Measurements from ENCODE around the gene WBP1L.
A peak's percentile ranks its signal among the peaks of the same experiment; 100 is the strongest.
"Not testable (repeated sequence)": the region's sequence is repeated elsewhere in the genome, so short reads cannot be mapped to it uniquely, and the experiment has no call there.

WBP1L gene

DNA sequence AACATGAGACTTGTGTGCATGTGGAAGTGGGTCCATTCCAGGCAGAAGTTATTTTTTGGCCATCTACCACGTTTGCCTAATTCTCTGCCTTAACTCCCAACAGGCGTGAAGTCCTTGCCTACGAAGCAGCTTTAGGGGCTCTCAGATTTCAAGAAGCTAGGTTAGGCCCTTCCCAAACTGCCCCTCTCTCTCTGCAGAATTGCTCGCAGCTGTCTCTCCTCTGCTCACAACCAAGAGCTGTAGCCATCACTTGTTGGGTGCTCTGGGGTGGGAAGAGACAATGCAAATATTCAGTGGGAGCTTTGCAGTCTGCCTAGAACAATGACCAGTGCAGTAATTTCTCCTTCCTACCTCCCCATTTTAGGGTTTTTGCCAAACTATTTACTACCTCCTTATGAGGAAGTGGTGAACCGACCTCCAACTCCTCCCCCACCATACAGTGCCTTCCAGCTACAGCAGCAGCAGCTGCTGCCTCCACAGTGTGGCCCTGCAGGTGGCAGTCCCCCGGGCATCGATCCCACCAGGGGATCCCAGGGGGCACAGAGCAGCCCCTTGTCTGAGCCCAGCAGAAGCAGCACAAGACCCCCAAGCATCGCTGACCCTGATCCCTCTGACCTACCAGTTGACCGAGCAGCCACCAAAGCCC lies 68.6 kb downstream of the WBP1L start:
- no peak for DNase-seq (ENCODE audit: low read depth)

DNA sequence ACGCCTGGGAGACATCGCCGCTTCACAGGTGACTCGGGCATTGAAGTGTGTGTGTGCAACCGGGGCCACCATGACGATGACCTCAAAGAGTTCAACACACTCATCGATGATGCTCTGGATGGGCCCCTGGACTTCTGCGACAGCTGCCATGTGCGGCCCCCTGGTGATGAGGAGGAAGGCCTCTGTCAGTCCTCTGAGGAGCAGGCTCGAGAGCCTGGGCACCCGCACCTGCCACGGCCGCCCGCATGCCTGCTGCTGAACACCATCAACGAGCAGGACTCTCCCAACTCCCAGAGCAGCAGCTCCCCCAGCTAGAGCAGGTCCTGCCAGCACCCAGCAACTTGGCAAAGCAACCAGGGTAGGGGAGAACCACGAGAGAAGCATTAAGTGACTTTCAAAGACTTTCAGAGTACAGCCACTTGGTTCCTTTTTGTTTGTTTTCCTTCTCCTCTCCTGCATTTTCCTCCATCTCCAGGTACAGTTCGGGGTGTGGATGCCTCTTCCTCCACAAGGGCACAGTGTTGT lies 69.3 kb downstream of the WBP1L start:
- DNase-seq (ENCODE audit: low read depth), result no peak

DNA sequence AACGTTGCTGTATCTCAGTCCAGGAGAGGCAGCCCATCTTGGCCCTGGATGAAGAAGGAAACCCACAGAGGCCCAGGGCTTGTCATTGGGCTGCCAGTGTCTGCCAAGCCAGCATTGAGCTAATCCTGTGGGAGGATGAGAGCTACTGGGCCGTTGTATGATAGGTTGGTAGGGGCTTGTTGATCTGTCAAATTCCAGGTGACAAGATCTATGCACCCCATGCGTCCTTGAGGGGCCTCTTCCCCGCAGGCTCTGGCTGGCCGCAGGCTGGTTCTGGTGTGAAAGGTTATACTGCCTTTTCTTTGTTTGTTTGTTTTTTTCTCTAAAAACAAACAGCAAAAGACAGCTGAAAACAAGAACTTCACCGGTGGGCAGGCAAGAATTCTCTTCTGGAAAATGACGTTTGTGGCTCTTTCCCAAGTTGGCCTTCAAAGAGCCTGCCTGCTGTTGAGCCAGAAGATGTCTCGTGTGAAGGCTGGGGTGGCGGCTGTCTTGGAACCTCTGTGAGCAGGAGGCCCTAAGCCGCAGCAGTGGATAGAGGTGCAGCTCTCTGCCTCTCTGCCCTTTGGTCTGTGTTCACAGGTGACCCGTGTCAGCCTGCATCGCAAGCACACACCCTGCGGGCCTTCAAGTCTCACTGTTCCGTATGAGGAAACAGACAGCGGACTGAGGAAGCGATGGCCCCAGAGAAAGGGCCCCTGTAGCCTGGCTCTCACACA lies 70.1 kb downstream of the WBP1L start:
- DNase-seq (ENCODE audit: low read depth), result no peak

DNA sequence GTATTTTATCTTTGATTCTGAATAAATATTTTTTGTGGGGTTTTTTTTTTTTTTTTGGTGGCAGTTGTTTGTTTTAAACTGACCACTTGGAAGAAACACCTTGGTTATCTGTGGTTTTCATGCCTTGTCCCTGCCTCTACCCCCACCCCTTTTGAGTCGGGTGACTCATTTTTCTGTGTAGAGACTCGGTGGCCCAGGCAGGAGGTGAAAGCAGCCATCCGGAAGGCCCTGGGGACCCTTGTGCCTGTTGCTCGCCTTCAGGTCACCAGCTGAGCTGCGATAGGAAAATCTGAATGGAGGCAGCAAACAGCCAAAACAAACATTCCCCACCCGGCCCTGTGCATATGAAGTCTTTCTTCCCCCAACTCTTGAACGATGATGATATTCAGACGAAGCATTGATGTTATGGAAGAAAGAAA lies 70.7 kb downstream of the WBP1L start:
- DNase-seq (ENCODE audit: low read depth), result no peak

DNA sequence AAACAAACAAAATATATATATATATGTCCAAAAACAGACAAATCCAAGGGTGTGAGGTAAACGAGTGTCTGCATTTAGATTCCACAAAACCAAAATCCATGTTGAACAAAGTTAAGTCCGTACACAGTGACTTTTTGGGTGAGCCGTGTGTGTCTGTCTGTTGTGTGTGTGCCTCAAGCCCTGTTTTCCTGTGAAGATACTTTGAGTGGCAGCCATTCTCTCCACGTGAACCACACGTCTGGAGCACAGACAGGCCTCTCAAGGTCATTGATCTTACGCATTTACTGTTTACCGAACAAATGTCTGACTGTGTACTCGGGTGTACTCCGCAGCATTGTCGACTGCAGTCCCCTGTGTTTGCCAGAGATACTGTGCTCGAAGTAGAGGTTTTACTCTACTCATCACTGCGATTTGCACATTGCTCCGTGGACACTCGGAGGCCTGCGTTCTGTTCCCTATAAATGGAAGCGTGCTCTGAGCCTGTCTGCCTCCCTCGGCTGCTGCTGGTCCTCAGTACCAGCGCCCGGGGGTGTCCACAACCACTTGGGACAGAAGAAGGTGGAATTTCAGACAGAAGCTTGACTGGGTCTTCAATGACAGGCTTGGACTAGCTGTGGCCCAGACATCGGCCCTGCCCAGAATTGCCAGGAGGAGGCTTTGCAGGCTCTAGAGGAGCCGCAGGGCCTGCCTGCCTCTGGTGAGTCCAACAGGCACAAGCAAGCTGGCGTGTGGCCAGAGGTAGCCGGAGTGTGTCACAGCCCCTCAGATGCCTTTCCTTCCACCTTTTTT lies 71.3 kb downstream of the WBP1L start:
- no peak for DNase-seq (ENCODE audit: low read depth)

DNA sequence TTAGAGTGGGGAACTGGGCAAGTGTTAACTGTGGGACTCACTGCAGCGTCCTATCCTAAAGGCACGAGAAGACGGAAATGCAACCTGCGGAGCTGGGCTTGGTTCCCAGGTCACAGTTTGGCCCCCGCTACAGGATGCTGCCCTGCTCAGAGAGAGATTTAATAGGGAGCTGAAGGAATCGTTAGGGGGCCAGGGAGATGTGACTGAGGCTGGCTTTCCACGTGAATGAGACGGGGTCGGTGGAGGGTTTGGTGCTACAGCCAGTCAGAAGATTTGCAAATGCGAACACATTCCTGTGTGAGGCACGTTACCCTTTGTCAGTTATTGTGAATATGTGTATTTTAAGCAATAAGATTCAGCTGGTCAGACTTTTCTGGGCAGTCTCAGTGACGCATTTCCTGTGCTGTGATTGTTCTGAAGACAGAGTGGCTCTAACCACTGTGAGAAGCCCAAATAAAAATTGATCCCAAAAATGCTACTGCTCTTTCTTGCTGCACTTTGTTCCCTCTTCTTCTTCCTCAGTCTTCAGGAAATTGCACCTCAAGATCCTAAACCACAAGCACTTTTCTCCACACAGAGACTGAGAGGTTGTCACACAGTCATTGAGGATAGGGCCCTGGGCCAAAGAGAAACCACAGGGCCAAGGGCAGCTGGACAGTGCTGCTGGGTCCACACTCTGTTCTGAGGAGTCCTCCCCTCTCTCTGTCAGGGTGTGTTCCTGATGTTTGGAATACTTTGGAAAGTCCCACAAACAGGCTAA lies 72.2 kb downstream of the WBP1L start:
- no peak for DNase-seq (ENCODE audit: low read depth)

DNA sequence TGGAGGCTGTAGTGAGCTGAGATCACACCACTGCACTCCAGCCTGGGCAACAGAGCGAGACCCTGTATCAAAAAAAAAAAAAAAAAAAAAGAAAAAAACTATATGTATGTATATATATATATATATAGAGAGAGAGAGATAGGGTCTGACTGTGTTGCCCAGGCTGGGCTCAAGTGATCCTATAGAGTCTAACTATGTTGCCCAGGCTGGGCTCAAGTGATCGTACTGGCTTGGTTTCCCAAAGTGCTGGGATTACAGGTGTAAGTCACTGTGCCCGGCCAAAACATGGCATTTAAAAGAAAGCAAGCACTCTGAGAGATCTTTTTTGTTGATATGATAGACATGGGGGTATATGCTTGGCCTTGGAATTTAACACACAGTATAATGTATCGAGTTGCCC lies 73.4 kb downstream of the WBP1L start:
- DNase-seq (ENCODE audit: low read depth), result no peak

DNA sequence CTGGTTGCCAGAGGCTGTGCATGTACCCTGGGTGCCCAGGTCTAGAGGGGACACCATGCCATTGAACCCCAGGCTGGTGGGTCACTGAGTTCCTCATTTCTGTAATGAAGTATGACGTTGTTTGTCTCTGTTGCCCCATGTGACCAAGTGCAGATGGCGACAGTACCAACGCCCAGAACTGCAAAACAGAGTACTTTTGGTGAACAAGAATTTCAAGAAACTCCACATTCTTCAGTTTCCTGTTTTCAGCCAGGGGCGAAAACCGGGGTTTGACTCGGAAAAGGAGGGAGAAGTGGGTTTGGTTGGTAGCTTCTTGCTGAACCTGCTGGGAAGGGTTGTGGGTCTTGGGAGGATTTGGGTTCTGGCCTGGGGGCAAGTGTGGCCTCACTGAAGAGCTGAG lies 75.3 kb downstream of the WBP1L start:
- DNase-seq (ENCODE audit: low read depth), result no peak

DNA sequence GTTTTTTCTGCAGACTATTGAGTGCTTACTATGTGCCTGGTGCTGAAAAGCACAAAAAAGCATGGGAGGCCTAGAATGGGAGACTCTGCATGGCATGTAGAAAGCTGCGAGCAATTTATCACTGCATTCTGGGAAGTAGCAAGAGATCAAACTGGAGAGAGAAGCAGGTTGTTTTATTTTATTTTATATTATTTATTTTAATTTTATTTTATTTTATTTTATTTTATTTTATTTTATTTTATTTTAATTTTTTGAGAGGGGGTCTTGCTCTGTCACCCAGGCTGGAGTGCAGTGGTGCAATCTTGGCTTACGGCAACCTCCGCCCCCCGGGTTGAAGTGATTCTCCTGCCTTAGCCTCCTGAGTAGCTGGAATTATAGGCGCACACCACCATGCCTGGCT lies 76.3 kb downstream of the WBP1L start:
- not testable (repeated sequence) for DNase-seq (ENCODE audit: low read depth)

DNA sequence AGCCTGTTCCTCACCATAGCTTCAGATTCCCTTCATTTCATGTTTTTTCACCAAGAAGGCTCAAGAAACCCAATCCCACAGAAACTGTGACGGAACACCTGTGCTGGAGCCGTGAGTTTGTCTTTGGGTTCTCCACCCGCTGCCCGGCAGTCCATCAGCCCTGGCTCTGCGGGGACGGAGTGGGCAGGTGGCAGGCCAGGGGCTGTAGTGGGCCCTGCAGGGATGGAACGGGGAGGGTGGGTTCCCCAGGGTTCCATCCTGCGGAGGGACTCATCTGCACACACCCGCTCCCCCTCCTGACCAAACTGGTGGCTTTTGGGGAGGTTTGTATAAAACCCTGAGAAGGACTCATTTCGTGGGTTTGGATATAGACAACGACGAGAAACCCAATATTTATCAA lies 78.5 kb downstream of the WBP1L start:
- no peak for DNase-seq (ENCODE audit: low read depth)

DNA sequence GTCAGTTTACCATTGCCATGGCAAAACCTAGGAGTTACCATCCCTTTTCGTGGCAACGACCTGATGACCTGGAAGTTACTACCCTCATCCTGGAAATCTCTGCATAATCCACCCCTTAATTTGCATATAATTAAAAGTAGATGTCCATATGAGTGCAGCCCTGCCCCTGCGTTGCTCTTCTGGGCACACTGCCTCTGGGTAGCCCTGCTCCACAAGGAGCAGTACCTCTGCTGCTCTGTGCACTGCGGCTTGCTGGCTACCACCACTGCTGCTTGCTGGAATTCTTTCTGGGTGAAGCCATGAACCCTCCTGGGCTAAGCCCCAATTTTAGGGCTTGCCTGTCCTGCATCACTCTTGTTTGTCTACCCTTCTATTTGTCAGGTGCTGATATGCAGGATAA lies 80.9 kb downstream of the WBP1L start:
- no peak for DNase-seq (ENCODE audit: low read depth)

DNA sequence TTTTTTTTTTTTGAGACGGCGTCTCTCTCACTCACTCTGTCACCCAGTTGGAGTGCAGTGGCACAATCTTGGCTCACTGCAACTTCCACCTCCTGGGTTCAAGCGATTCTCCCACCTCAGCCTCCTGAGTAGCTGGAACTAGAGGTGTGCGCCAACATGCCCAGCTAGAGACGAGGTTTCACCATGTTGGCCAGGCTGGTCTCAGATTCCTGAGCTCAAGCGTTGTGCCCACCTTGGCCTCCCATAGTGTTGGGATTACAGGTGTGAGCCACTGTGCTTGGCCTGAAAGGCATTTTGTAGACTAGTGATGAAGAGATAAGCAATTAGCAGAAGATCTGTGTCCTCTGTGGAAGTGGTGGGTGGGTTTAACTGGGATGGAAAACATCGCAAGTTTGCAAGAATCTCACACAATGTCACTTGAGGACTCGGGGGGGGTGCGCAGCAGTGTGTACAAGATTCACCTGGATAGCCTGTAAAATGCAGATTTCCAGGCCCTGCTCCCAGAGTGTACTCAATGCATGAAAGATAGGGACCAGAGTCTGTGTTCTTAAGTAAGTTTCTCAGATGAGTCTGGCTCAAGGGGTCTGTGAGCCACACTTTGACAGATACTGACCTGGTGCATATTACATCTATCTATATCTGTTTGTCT lies 82.5 kb downstream of the WBP1L start:
- no peak for DNase-seq (ENCODE audit: low read depth)

DNA sequence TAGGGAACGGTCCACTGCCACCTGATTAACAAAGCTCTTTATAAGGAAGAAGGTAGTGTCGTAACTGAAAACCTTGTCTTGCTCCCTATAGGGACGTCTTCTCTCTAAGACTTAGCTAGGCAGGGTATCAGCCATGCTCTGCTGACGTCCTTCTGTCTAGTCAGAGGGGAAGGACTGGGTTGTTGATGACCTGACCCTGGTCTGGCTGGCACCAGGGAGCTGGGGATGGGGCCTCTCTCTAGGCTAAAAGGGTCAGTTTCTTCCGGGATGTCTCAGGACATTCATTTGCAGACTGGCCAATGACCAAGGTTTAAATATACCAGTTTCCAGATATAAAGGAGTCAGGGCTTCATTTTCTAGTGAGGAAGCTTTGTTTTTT lies 83.8 kb downstream of the WBP1L start:
- DNase-seq (ENCODE audit: low read depth), result no peak

DNA sequence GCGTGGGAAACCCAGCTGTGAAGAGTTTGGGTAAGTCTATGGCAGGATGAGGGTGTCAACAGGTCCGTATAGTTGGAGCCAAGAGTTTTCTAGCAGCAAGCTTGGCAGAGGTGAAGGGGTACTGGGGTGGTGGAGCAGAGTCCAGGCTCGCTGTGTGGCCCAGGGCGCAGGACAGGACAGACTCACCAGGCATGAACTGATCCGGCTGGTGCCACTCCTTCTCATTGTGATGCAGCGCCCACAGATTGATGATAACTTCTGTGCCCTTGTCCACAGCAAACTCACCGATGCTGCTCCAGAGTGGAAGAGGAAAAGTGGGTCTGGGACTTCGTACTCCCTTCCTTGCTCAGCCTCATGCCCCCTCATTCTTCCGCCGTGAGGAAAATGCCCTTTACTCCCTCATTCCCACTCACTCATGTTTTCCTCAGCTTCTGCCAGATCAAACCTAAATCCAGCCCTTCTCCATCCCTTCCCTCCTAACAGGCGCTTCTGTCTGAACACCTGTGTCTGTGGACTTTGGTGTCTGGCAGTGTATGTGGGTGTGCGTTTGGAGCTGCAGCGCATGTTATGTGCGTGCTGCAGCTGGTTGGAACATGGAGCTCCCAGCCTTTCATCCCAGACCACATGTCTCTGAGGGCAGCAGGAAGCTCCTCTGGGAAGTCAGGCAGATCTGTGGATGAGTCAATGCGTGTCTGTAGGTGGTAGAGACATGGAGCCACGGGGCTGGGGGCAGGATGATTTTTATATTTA lies 87.7 kb downstream of the WBP1L start:
- DNase-seq (ENCODE audit: low read depth), result no peak

DNA sequence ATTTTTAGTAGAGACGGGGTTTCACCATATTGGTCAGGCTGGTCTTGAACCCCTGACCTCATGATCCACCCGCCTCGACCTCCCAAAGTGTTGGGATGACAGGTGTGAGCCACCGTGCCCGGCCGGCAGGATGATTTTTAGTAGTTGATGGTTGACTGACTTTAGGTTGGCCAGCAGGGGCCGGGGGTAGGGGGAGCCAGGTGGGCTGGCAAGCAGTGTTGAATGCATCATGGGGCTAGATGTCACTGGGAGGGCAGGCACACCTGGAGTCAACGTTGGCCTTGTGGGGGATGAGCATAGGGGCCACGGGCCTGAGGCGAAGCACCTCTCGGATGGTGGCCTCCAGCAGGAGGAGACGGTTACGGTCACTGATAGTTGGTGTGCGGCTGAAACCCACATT lies 88.5 kb downstream of the WBP1L start:
- no peak for DNase-seq (ENCODE audit: low read depth)

DNA sequence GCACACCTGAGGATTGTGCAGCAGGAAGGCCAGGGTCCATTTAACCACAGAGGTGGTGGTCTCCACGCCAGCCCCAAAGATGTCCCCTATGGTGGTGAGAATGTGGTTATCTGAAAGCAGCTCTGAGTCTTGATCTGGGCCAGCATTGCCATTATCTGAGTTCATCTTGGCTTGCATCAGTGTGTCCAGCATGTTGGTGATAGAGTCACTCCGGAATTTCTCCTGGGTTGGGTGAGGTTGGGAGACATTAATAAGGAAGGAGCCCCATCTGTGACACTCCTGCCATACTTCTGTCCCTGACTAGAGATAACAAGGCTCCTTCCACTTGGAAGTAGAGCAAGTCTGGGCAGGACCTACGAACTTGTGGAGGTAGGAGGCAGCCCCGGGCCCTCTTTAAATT lies 89.2 kb downstream of the WBP1L start:
- no peak for DNase-seq (ENCODE audit: low read depth)

DNA sequence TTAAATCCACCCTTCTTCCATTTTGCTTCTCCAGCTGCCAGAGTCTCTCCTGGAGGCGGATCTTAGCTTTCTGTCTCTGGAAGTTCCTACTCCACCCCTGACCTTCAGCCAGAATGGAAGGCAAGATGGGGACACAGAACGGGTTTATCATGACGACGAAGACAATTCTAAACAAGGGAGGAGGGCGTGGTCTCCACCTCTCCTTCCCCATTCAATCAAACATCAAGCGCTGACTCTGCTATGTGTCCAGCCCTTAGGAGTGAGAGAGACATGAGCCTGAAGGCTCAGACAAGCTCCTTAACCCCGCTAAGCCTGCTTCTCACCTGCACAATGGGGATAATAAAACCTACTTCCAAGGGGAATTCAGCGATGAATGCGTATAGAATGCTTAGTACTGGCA lies 90.4 kb downstream of the WBP1L start:
- no peak for DNase-seq (ENCODE audit: low read depth)

DNA sequence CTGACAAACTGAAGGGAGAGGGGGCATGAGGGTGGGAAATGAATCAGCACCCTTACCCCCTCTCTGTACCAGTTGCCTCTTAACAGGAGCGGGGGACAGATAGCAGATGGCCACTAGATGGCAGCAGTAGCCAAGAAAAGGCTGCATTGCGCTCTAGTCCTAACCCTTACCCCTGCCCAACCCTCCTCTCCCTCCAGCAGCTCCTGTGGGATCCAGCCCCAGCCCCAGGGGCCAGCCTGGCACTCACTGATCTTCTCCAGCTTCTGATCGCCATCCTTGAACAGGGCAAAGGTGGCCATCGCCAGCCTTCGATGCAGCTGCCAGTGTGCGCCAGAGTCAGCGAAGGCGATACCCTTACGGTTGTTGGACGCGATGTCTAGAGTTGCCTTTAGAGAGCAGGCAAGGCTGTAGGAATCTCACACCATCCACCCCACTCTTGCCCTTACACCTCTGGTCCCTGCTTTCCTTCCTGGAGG lies 91.3 kb downstream of the WBP1L start:
- DNase-seq (ENCODE audit: low read depth), result peak; percentile 54

DNA sequence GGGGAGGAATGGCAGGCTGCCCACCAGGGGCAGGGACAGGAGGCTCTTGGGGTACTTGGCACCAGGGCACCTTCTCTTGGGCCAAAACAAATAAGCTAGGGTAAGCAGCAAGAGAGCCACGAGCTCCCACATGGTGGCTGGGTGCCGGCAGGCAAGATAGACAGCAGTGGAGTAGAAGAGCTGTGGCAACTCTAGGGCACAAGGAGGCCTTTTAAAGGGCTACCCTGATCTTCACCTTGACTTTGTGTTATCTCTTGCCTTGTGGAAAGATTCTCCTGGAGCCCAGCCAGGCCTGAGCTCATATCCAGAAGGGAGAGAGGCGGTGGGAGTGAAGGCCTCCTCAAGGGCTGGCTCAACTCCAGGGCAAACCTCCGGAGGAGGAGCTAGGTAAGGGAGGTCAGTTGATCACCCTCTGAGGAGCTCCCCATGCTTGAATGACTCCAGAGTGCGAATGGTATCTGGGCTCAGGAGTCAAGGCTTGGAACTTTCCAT lies 93.5 kb downstream of the WBP1L start, which contains the start of gene CYP17A1:
Gene CYP17A1 (minus strand): TSS at position 184 of the 492 bp plus-strand sequence. CDS start 52 bp downstream, at position 132.
- DNase-seq (ENCODE audit: low read depth), result no peak

DNA sequence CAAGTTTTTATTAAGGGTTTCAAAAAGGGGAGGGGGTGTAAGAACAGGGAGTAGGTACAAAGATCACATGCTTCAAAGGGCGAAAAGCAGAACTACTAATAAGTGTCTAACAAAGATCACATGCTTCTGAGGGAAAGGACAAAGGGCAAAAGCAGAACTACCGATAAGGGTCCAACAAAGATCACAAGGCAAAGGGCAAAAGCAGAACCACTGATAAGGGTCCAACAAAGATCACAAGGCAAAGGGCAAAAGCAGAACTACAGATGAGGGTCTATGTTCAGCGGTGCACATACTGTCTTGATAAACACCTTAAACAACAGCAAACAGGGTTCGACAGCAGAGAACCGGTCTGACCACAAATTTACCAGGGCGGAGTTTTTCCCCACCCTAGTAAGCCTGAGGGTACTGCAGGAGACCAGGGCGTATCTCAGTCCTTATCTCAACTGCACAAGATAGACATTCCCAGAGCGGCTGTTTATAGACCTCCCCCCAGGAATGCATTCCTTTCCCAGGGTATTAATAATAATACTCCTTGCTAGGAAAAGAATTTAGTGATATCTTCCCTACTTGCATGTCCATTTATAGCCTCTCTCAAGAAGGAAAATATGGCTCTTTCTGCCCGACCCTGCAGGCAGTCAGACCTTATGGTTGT lies 94.7 kb downstream of the WBP1L start:
- DNase-seq (ENCODE audit: low read depth), result not testable (repeated sequence)
